H1 (cell line): ENCODE results near the gene BABAM2. TPM values are rescaled to one million over a fixed set of nuclear protein-coding genes. Genes with fewer than 3 reads are reported as not detected.

ENCODE experiments used
- RXRA ChIP-seq: IDR thresholded peaks from 2 replicates; pipeline ENCODE4 v1.6.1; 2011; ENCODE audit warnings: low read depth, mild to moderate bottlenecking, low read length, moderate library complexity; ENCODE audit not compliant: insufficient read depth
- SP2 ChIP-seq: IDR thresholded peaks from 2 replicates; pipeline ENCODE4 v1.6.1; 2012; ENCODE audit warnings: mild to moderate bottlenecking, low read length, inconsistent platforms
- SUZ12 ChIP-seq: fragments of 200-600 bp; sonication (generic); IDR thresholded peaks from 2 replicates; pipeline ENCODE4 v1.6.1; 2012; ENCODE audit warnings: mild to moderate bottlenecking, inconsistent platforms, low read length, moderate library complexity, mixed read lengths
- TAF7 ChIP-seq: optimal IDR thresholded peaks from 2 replicates; pipeline ENCODE3; 2011; ENCODE audit warnings: low read depth, mild to moderate bottlenecking, inconsistent platforms, low read length, moderate library complexity, borderline replicate concordance
- polyA plus RNA-seq, 7 experiments: library from polyadenylated mRNA; depleted of rRNA in 3 of 7; stranded (reverse) in 5 of 7; unstranded in 2 of 7; fragments of >200 nt in 5 of 7; fragments of 200-250 nt in 2 of 7; gene quantifications; 1 replicate in 5 of 7; 2 replicates in 1 of 7; 4 replicates in 1 of 7; pipeline versions ENCODE4 v1.2.1 to v1.2.3, GENCODE V29; 2011 to 2013; ENCODE audit warnings: missing spikeins in 2 of 7, mixed read lengths in 2 of 7
- total RNA-seq: library from RNA; stranded (reverse); fragmentation: NEBNext Ultra II Directional; extraction: Animal tissue kit (Norgen Biotek cat#: 25700); gene quantifications from 2 replicates; pipeline ENCODE4 v1.2.1, GENCODE V29; 2021
- TF ChIP-seq, protein P1 (sequence below), 3 experiments: IDR thresholded peaks; 1 replicate in 2 of 3; 2 replicates in 1 of 3; pipeline versions ENCODE4 v1.5.1 to v1.6.1; 2011; ENCODE audit warnings: low read length in 3 of 3, mild to moderate bottlenecking in 3 of 3, inconsistent platforms in 2 of 3, low read depth in 1 of 3, moderate library complexity in 1 of 3; ENCODE audit not compliant: insufficient read depth in 1 of 3; ENCODE audit errors: control extremely low read depth in 1 of 3

Gene BABAM2
- total and polyA plus RNA-seq, 2 of the 8 experiments (the other 6 are each of a cell fraction or from before 2014, with no cell fraction given) = 15.8 to 20.9 TPM

DNA sequence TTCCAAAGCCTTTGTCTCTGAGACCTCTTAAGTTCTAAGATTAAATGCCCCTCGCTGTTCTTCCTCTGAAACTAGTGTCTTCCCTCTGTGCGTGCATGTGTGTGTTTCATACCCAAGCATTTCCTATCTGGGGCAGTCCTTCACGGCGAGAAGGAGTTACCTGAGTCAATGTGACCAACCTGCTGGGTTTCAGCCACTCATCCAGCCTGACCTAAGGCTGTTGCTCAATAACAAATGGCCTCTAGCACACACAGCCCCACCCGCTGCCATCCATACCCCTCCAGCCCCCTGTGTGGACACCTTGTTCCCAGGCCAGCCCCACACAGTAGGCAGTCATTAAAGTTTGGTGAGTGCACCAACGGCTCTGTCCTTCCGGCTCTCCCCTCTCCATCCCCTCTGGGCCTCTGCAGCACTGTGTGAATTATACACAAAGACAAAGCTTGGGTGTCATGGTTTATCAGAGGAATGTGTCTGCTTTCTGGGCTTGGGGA lies 448.3 kb downstream of the BABAM2 start (continued):
- no peak for TF ChIP-seq SP2
- TF ChIP-seq TAF7 = no peak
- no peak for TF ChIP-seq SUZ12
- no peak for TF ChIP-seq RXRA
- TF ChIP-seq, protein P1, sequence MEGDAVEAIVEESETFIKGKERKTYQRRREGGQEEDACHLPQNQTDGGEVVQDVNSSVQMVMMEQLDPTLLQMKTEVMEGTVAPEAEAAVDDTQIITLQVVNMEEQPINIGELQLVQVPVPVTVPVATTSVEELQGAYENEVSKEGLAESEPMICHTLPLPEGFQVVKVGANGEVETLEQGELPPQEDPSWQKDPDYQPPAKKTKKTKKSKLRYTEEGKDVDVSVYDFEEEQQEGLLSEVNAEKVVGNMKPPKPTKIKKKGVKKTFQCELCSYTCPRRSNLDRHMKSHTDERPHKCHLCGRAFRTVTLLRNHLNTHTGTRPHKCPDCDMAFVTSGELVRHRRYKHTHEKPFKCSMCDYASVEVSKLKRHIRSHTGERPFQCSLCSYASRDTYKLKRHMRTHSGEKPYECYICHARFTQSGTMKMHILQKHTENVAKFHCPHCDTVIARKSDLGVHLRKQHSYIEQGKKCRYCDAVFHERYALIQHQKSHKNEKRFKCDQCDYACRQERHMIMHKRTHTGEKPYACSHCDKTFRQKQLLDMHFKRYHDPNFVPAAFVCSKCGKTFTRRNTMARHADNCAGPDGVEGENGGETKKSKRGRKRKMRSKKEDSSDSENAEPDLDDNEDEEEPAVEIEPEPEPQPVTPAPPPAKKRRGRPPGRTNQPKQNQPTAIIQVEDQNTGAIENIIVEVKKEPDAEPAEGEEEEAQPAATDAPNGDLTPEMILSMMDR (IDR thresholded peaks at IDR 0.05; ENCODE audit: control extremely low read depth in 1 of 3, insufficient read depth in 1 of 3, low read depth in 1 of 3, low read length in 3 of 3) = no peak
